GM21576 (cell line): ENCODE measurements around the gene CTIF.

ENCODE experiments used
- ATAC-seq: cut with Tn5 transposase; IDR thresholded peaks from one replicate; pipeline ENCODE4 v1.9.1; 2021; ENCODE audit warnings: mild to moderate bottlenecking, moderate library complexity; ENCODE audit not compliant: unreplicated experiment

CTIF gene

DNA sequence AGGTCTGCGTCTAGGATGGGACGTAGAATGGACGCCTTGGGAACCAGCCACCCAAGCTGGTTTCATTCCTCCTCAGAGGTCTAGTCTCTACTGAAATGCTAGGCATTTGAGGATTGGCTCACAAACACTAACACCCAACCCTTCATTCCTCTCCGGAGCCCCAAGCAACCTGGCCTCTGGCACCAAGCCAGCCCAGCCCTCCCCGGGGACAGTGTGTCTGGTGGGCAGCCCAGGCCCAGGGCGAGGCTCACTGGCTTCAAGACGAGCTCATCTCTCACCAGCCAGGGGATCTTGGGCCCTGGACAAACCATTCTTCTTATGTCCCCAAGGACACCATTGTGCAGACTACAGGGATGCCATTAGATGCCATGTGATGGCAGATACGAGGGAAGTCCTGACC, 182.5 kb downstream of the CTIF start:
- no peak for ATAC-seq

DNA sequence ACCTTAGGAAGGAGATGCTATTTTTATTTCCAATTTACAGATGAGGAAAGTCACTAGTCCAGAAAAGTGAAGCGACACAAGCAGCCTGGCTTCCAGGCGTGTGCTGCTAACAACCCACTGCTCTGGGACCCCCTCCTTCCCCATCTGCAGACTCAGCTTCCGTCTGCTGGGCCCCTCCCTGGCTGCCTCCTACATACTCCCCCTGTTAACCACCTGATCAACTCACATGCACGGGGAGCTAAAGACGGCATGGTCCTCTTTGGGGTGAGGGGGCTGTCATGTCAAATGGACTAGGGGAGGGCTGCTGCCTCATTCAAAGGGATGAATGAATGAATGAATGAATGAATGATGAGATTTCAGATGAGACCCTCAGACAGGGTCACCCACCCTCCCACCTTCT, 184.2 kb downstream of the CTIF start:
- ATAC-seq = no peak

DNA sequence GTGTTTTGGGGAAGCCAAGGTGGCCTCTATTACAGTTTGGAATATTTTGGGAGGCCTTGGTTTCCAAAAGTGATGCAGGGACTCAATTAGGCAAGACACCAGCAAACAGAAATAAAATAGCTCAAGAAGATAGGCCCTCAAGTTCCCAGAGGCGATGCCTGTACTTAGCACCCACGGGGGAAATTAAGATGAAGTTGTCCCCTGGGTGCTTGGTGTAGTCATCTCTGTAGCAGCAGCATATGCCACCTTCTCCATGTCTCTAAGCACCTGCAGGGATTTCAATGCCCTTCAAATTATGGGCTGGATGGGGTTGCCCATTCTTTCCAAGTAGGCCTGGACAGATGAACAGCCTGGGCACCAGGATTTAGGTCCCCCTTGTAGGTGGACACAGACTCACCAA, 185.0 kb downstream of the CTIF start:
- no peak for ATAC-seq

DNA sequence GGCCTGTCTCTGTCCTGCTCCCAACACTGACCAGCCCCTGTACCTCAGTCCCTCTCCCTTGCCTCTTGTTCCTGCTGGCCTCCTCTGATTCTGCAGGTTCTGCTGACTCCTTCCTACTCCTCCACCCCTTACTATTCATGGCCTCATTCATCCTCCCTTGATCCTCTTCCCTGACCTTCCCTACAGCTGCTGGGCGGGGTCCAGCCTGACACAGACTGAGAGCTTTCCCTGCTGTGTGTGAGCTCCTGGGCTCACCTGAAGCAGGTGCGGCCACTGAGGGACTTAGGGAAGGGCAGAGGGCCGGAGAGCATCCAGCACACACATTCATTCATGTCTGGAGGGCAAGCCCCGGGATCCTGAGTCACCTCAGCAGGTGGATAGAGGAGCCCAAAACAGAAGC, 185.6 kb downstream of the CTIF start:
- ATAC-seq = no peak

DNA sequence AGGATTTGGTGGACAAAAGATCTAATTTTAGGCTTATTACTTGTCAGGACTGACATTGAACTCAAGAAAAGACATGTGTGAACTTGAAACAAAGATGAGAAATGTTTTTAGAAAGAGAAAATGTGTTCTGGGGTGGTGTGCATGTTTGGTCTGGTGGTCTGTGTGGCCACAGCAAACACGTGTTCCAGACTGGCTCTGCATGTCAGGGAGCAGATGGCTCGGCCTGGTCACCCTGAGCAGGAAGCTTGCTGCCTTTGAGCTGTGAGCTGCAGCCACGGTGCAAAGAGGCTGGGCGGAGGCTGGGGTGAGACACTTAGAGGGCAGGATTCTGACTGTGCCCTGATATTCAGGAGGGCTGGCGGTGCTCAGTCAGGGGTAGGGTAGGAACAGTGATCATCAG, 186.1 kb downstream of the CTIF start:
- no peak for ATAC-seq

DNA sequence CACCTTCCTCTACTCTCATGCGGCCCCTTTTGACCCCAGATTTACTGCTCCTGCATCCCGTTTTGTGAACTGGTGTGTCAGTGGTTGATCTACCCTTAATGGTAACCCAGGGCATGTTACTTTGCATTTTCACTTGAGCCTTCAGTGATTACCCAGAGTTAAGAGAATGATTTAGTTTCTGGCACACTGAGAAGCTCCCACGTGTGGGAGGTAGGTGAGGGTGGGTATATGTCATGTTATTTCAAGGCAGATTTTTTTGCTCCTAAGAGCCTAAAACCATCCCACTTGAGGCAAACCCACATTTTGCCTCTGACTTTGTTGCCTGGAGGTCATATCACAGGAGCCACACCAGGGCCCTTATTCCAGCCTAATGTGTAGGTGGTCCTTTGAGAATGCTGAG, 186.7 kb downstream of the CTIF start:
- no peak for ATAC-seq

DNA sequence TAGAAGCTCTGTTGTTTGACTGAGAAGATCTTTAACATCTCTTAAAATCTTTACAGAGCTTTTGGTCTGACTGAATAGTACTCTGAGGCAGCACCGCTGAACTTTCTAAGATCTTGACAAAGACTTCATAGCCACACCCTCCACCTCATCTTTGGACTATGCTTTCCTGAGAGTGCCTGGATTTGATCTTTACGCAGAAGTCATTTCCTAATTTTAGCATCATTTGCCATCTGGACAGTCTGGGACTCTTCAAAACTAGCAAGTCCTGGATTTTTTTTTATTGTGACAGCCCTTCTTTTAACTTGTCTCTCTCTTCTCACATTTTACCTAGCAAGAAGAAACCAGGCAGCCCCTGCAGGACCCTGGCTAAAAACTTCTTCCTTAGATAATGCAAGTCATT, 188.8 kb downstream of the CTIF start:
- no peak for ATAC-seq

DNA sequence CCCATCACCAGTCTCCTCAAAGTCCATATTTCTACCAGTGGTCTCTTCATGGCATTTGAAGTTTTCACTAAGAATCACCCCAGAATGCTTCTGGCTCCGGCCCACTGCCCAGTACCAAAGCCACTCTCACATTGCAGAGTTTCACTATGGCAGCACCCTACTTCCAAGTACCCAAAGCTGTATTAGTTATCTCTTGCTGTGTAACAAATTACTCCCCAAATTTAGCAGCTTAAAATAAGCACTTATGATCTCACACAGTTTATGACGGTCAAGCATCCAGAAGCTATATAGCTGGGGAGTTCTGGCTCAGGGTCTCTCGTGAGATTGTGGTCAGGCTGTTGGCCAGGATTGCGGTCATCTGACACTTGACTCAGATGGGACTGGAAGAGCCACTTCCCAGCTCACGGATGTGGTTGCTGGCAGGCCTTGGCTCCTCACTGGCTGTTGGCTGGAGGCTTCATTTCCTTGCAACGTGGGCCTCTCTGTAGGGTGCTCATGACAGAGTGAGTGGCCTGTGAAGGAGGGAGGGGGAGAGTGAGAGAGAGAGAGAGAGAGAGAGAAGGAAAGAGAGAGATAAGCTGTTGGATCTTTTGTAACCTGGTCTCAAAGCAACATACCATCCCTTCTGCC, 189.5 kb downstream of the CTIF start:
- ATAC-seq = no peak

DNA sequence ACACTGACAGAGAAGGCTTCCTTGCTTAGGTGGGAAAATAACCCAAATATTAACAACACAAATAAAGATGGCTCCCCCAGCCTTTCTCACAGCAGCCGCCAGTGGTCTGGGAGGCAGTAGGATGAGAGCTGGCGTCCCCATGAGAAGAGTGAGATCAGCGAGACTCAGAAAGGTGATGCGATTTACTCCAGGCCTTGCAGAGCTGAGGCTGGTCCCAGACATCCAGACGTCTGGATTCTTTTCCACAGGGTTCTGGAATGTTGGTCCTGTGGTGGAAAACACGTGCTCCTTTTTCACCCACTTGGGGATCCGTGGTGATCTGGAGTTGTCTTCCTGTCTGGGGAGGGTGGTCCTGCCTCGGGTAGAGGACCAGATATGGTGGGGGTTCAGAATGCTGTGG, 190.6 kb downstream of the CTIF start:
- ATAC-seq = no peak

DNA sequence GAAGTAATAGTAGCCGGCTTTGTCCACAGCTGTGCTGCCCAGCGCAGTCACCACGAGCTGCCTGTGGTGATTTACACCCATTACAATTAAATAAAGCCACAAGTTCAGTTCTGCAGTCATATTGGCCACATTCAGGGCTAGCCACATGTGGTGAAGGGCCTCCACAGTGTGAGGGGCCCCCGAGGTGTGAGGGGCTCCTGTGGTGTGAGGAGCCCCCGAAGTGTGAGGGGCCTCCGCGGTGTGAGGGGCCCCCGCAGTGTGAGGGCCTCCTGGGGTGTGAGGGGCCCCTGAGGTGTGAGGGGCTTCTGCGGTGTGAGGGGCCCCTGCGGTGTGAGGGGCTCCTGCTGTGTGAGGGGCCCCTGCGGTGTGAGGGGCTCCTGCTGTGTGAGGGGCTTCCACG, 191.2 kb downstream of the CTIF start:
- ATAC-seq = no peak

DNA sequence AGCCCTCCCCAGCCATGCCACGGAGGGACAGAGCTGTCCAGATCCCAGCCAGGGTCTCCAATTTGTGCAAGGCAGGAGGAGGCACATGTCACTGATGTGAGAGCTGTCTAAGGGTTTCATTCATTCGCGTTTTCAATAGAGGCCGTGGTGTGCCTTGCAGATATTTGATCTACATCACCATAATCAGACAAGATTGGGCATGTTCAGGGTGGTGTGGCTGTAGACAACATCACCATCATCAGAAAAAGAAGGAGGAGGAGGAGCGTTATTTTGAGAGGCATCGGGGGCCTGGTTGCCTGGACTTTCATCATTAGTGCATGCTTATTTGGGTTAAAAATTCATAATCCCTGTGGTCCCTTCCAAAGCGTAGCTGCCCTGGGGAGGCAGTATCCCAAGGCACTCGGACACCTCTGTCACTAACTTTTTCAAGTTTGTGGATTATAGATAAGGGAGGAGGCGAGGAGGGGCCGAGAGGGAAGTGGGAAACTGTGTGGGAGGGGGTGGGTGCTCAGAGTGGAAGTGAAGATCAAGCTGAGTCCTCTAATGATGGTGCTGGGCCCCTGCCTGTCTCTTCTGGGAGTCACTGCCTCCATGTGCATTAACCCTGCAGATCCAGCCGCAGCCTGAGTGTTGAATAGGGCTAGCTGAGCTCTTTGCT, 194.1 kb downstream of the CTIF start:
- ATAC-seq = no peak

DNA sequence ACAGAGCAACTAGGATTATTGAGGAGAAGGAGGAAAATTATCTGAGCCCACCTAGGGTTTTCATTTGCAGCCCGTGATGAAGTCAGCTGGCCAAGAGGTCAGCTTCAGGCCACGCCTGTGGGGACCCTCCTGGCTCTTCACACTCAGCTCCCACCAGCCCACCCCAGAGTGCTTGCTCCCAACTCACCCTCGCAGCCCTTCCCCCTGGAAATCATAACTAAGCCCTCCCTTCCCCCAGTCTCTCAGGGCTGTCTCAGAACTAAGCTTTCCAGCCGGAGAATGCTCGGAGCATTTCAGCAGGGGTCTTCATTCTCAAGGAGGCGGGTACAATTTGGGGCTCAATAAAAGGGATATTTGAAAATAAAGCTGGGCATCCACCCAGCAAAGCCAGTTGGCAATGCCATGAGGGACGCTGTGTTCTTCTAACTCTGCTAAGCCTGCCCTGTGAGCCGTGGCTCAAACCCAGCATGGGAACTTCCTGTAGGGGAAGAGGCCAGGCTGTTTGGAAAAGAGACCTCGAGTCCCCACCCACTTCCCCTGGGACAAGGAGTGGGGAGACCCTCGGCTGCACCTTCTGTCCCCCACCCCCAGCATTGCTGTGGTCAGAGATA, 194.9 kb downstream of the CTIF start:
- ATAC-seq = no peak

DNA sequence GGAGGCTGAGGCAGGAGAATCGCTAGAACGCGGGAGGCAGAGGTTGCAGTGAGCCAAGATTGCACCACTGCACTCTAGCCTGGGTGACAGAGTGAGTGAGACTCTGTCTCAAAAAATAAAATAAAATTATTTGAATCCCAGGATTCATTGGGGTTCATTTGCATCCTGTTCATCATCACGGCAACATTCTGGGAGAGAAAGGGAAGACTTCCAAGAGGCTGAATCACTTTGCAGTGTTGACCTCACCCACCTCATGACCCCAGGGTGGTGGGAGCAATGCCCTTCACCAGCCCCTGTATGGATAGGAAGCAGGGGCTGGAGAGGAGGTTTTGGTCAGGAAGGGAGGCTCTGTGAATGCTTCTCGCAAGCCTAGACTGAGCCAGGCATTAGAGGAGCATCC, 195.6 kb downstream of the CTIF start:
- no peak for ATAC-seq

DNA sequence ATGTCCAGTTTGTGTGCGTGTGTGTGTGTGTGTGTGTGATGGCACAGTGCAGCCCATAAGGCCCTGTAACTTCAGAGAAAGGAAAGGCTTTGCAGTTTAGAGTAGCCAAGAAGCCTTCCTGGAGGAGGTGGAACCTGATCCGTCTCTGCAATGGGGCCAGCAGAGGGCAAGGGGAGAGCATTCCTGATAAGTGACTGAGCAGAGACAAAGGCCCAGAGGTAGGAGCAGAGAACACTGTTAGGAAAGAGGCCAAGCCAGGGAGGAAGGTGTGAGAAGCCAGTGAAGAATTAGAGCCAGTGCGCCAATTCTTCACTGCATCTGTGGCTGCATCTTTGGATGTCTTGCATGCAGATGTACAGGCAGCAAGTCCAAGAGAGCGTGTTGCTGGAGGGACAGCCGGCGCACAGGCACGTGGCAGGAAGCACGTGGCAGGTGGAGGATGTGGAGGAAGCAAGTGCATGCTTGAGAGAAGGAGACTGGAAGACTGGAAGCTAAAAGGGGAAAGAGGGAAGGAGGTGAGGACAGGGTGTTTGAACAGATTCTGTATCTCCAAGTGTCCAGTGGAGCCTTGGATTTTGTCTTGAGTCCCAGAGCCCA, 196.3 kb downstream of the CTIF start:
- no peak for ATAC-seq

DNA sequence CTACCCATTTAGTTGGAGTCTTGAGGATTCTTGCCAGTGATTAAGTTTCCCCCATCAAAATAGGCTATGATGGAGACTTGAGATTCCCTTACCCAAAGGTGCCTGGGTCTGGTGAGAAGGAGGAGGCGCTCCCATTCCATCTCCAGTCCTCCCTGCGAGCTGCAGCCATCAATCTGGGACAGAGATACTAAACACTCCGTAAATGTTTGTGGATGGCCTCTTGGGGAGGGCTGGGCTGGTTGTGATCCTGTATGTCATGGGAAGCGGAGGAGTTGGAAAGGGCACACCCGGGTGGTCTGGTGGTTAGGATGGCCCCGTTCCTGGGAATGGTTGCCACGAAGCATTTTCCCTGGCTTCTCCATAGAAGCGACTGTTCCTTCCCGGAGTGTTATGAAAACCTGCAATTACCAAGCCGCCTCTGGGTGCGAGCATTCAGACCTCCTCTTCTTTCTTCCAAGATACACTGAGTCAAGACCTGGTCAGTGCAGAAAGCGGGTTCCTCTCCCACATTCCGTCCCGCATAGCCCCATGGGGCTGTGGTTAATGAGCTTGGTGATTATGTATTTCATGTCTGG, 196.9 kb downstream of the CTIF start:
- ATAC-seq = no peak

DNA sequence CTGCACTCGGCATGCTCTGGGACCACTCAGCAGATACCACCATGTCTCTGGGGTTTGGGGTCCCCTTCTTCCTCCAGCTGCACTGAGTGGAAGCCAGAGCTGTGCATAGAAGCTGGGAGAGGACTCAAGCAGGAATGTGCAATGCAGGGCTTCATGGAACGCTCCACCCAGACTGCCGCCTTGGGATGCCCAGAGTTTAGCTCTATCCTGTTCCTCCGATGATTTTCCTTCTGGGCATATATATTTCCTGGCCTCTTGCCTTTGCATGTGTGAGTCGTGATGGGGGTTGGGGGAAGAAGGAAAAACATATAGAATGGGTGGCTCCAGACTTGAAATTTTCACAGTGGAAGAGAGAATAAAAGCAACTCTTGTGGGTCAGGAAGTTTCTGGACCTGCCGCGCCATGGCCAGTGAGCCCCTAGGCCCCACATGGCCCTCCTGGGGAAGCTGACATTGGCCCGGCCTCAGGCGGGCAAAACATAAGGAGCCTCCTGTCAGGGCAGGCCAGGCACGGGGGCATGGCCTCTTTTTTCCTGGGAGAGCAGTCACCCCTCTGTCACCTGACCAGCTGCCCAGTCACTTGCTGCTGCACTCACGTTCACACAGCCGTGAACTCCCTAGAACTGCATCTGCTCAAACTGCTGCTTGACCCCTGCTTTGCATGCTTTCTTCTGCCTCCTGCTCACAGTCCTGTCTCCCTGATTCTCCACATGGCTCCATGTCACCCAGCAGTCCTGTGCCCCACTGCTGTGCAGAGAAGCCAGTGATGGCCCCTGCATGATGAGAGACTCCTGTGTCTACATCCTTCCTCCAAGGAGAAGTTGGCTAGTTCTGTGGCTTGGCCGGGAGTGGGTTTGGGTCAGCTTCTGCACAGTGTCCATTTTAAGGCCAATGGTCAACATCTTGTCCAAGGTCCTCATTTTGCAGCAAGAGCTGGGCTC, 197.8 kb downstream of the CTIF start:
- no peak for ATAC-seq

DNA sequence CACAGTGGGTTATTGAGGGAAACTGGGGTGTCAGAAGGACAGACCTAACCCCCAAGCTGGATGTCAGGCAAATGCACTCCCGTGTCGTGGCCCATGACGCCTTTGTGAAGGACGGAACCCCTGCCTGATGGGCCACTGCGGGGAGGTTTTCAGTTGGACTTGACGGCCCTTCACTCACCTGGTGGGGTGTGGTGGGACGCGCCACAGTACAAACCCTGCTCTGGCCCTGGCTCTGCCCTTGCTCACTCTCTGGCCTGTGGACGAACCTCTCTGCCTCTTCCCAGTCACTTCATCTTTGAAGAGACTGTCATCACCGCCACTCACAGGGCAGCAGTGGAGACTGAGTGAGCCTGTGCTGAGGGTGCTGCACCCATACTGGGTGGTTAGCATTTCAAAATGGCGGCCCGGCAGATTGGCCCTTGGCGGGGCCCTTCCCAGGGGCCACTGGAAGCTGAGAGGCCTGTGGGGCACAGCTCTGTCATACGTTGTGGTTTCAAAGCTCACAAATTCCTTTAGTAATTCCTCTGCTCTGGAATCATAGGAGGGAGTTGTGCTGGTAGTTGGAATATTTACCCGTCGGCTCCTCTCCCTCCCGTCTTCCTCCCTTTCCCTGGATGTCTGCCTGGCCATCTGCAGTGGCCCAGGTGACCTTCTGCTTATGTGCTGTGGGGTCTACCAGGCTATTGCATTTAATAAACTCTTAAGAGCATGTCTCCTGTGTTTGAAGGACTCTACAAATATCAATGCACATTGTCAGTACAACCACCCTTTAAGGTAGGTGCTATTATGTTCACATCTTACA, 200.6 kb downstream of the CTIF start:
- no peak for ATAC-seq

DNA sequence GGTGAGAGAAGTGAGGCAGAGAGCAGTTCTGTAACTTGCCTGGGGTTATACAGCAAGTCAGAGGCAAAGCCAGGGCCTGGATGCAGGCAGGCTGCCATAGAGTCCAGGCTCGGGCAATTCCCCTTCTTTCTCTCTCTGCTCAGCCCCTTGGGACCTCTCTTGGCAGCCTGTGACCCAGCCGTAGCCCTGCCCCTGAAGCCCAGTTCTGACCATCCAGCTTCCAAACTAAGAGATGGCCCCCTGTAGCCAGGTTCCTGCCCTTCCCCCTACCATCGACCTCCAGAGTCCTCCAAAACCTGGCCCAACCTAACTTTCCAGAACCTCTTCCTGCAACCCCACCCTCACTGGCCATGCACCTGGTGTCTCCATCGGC, 201.2 kb downstream of the CTIF start:
- ATAC-seq = no peak

DNA sequence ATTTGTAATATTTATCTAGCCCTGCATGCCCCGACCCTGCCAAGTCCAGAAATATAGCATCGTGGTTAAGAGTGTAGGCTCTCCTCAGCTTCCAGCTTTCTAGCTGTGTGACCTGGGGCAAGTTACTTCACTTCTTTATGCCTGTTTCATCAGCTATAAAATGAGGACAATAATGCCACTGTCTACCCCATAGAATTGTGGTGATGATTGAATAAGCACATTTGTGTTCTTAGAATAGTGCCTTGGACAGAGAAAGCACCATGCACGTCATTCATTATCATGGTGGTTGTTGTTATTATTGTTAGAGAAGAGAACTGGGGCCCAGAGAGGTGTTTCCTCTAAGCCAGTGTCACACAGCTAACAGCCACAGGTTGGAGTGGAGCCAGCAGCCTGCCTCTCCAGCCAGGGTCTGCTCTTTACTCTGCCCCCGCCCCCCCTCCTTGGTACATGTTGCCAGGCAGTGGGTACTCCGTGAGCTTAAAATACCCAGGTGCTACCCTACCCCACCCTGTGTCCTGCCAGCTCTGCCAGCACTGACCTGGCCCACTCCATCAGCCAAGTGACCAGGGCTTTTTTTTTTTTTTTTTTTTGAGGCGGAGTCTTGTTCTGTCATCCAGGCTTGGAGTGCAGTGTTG, 202.1 kb downstream of the CTIF start:
- ATAC-seq = no peak

DNA sequence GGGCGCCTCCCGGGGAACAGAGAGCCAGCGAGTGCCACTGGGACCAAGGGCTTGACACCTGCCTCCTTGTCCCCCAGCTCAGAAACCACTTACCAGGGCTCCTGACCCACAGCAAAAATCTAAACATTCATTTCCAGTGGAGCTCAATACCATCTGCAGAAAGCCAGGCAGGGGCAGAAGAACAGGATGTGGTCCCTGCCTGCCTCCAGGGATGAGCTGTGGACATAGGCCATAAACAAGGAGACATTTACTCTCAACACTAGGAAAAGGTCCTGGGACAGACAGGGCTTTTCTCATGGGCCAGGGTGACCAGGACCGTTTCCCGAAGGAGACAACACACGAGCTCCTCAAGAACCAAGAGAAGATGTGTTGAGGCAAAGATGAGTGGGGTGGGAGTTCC, 203.0 kb downstream of the CTIF start:
- ATAC-seq = no peak
